HG03442 (cell line): Measurements from ENCODE around the gene CYP3A4.
"Not testable (repeated sequence)": the region's sequence is repeated elsewhere in the genome, so short reads cannot be mapped to it uniquely, and the experiment has no call there.

ENCODE experiments used
- ATAC-seq: cut with Tn5 transposase; IDR thresholded peaks from one replicate; pipeline ENCODE4 v1.9.1; 2021; ENCODE audit warnings: mild to moderate bottlenecking, moderate library complexity; ENCODE audit not compliant: unreplicated experiment

CYP3A4 gene

DNA sequence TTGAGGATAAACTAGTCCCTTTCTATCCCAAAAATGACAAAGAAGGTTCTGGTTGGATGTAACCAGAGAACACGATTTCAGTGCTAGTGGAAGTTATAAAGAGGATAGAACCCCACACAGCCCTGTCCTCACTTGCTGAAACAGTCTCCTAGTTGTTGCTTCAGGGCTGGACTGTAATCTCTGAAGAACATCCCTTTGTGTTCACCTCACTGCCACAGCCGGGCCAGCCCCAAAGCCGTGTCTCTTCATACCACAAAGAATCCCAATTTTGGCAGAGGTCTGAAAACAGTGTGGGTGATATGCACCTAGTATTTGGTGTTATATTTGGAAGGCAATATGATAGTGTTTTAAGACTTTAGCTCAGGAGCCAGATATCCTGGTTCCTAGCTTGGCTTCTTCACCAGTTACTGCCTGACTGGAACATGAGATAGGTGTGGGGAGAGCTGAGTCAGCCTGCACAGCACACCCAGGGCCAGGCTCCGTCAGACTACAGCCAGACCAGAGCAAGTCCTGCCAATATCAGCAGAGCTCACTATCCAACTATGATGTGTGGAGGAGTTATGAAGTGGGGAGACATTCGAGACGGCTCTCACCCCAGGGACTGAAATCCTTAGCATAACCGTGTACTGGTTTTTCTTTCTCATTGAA is 21.2 kb downstream of the CYP3A4 start:
- no peak for ATAC-seq

DNA sequence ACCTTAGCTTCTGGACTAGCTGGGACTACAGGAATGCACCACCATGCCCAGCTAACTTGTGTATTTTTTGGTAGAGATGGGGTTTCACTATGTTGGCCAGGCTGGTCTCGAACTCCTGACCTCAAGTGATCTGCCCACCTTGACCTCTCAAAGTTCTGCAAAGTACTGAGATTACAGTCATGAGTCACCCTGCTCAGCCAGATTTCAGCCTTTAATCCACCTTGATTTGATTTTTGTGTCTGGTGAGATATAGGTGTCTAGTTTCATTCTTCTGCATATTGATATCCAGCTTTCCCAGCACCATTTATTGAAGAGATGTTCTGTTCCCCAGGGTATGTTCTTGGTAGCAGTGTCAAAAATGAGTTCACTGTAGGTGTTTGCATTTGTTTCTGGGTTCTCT is 28.9 kb downstream of the CYP3A4 start:
- no peak for ATAC-seq

GRCh38 chr7:99752356-99752755 is 31.6 kb downstream of the CYP3A4 start:
- no peak for ATAC-seq

DNA sequence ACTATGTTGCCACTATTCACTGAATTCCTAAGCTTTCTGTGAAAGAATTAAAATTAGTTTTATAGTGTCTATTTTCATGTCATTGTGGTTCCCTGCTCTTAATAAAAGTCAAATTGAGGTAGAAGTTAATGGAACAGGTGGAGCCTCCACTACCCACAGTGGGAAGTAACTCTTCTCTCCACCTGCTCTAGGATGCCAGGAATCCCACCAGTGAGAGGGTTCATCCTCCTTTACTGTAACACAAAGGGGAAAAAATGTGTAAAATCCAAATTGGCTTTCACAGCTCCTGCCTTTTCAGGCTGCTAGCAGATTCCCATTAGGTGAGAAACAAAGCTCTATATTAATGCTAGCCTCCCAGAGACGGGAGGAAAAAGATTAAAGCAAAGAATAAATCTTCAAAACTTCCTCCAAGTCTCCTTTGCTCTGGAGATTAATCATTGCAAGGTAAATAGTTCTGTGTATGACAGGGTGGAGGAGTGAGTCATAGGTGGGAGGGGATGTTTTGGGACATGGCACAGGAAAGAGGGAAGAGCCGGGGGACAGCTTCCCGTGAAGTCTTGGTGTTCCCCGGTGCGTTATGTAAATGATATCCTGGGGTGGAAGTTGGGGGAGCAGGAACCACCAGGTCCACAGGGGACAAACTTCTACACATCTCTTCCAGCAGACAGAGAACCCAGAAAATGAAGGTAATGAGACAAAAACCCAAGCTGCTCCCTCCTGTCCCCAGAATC is 32.5 kb downstream of the CYP3A4 start:
- not testable (repeated sequence) for ATAC-seq

GRCh38 chr7:99748846-99749579 is 35.0 kb downstream of the CYP3A4 start:
- no peak for ATAC-seq

- not testable (repeated sequence) for ATAC-seq
Observed at GRCh38 chr7:99746915-99747314, 37.1 kb downstream of the CYP3A4 start.

GRCh38 chr7:99745395-99745794 is 38.6 kb downstream of the CYP3A4 start:
- ATAC-seq, result not testable (repeated sequence)

- ATAC-seq, result no peak
Observed at GRCh38 chr7:99742737-99743394, 41.1 kb downstream of the CYP3A4 start.

- no peak for ATAC-seq
Observed at GRCh38 chr7:99741441-99741795, 42.6 kb downstream of the CYP3A4 start.

DNA sequence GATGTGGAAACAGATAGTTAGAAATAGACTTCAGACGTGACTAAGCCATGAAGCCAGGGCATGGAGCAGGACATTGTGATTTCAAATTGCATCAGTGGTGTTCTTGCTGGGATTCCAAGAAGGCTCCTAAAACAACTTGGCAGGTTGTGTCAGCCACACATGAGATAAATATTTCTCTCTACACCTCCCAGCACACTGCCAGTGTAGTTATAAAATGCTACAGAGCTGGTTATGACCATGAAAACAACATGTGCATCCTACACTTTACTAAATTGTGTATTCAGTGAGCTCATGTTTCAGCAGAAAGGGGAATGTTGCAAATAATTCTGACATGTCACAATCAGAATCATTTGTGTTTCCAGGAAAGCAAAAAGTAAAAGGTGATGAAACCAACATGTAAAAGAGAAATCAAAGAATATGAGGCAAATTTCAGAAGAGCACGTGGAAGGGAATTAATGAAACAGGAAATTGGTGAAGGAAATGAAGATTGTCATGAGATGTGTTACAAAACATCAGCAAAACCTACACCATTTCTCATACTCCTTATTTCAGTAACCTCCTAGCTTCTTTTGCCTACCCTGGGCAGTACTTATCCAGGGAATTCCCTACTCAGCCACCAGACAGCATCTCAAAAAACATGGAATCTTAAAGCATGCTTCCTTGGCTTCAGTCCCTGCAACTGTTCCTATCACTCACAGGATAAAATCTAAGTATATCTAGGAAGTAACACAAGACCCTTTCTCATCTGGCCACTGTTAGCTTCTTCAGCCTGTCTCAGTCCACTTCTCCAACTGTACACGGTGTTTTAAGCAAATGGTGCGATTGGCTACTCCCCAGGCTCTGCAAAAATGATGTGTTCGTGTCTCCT is 43.2 kb downstream of the CYP3A4 start:
- no peak for ATAC-seq

- no peak for ATAC-seq
Observed at GRCh38 chr7:99739699-99740572, 44.0 kb downstream of the CYP3A4 start.

DNA sequence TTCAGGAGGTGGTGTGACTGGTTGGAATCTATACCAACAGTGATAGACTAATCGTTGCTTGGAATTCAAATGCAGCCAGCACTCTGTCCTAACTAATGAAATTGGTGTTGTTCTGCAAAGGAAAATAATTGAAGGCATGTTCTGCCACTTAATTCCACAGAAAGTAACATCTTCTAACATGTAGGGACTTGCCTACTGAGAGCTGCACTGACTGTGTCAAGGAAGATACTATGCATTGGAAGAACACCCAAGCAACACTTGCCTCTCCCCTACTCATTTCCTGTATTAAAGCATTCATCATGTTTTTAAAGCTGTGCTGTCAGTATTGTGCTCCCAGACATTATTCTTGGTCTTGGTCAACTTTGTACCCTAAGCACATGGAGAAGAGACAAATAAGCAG is 46.3 kb downstream of the CYP3A4 start:
- no peak for ATAC-seq

DNA sequence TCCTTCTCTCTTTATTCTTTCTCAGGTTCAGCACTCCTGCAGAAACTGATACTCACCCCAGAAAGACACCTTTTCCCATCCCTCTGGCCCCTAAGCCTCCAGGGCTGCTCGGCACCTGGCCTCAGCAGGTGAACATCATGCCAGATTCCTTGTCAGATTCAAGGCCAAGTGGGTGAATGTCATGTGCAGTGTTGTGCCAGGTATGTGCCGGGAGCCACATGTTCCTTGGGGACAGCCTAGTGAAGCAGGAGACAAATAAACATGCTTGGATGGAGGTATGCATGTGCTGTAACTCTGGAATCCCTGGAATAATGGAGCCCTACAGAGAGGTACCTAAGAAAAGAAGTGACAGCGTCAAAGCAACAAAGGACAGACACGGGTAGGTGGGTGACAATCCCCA is 47.3 kb downstream of the CYP3A4 start:
- not testable (repeated sequence) for ATAC-seq

GRCh38 chr7:99734987-99735386 is 49.0 kb downstream of the CYP3A4 start, which contains the start of gene CYP3A7:
Gene CYP3A7 (minus strand): TSS chr7:99735196. CDS start chr7:99735093, 103 bp downstream.
- no peak for ATAC-seq

DNA sequence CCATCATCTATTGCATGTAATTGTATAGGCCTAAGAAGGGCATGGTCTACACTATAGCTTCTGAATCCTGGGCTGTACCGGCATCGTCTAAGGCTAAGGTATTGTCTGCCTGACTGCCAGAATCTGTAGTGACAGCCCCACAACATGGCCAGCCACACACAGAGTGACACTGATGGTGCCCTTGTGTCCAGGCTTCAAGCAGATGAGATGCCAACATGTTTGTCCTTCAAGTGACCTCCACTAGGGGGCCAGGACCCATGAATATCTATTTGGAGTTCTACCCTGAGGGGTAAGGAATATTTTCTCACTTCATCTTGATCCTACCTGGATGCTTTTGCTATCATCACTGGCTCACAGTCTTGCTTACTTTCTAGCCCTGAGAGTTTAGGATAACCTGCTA is 50.5 kb downstream of the CYP3A4 start:
- ATAC-seq, result no peak

GRCh38 chr7:99733003-99733402 is 51.0 kb downstream of the CYP3A4 start:
- ATAC-seq, result no peak

DNA sequence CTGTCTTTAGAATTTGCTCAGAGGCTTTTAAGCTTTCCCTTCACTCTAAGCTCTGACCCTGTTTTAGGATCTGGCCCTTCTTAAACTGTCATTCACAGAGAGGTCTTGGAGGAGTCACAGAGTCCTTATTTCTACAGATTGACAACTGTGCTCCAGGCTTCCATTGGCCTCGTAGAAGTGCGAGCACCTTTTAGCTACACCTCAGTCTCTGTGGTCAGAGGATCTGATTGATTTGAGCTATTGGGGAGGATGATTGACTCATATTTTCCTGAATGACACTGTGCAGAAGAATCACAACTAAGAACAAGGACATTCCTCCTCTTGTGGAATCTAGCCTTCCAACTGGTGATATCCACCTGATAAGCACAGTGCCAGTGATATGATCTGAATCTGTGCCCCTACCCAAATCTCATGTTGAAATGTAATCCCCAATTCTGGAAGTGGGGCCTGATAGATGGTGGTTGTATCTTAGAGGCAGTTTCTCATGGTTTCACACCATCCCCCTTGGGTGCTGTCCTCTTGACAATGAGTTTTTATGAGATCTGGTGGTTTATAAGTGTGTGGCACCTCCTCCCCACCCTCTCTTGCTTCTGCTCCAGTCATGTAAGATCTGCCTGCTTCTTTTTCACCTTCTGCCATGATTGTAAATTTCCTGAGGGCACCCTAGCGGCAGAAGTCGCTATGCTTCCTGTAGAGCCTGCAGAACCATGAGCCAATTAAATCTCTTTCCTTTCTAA is 52.2 kb downstream of the CYP3A4 start:
- no peak for ATAC-seq

DNA sequence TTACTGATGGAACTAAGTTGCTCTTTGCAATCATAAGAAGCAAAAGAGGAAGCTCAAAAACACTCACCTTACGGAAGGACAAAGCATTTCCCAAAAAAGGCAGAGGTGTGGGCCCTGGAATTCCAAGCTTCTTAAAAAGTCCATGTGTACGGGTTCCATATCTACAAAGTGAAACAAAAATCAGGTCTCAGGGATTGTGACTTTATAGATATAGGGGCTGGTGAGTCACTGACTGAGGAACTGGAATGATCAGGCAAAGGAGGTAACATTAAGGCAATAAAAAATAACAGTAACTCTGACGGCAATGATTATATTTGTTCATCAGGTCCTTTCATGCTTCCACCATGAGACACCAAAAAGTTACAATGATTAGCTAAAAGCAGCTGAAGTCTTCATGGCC is 53.0 kb downstream of the CYP3A4 start:
- ATAC-seq, result no peak
